NT2/D1 (cell line): ENCODE measurements around the gene HSPBP1.

Source experiments
- DNase-seq: peaks from one replicate; pipeline ENCODE4 v3.0.0-alpha.2; 2011; ENCODE audit warnings: low read depth, low spot score
- H3K27me3 ChIP-seq: 2 replicates; pipeline ENCODE4 v1.6.0; 2011; ENCODE audit warnings: mild to moderate bottlenecking; ENCODE audit not compliant: insufficient read length, insufficient read depth
- H3K36me3 ChIP-seq: 2 replicates; pipeline ENCODE4 v1.6.1; 2011; ENCODE audit warnings: mild to moderate bottlenecking, low read length, mixed read lengths; ENCODE audit not compliant: insufficient read depth, insufficient read length
- H3K4me1 ChIP-seq: 2 replicates; pipeline ENCODE4 v1.5.1; 2011; ENCODE audit not compliant: insufficient read depth, insufficient read length
- H3K4me3 ChIP-seq: 2 replicates; pipeline ENCODE4 v1.5.1; 2011; ENCODE audit warnings: low read depth; ENCODE audit not compliant: insufficient read length
- H3K9ac ChIP-seq: 2 replicates; pipeline ENCODE4 v1.6.0; 2011; ENCODE audit warnings: low read depth; ENCODE audit not compliant: insufficient read length
- H3K9me3 ChIP-seq: 2 replicates; pipeline ENCODE4 v1.5.1; 2011; ENCODE audit warnings: mild to moderate bottlenecking, low read length; ENCODE audit not compliant: insufficient read depth
- SUZ12 ChIP-seq: IDR thresholded peaks from 2 replicates; pipeline ENCODE4 v1.6.1; 2011; ENCODE audit not compliant: insufficient read length, insufficient read depth; ENCODE audit errors: extremely low read depth
- YY1 ChIP-seq: IDR thresholded peaks from 2 replicates; pipeline ENCODE4 v1.6.1; 2011; ENCODE audit not compliant: insufficient read length, insufficient read depth
- ZNF274 ChIP-seq: IDR thresholded peaks from 2 replicates; pipeline ENCODE4 v1.6.1; 2011; ENCODE audit warnings: mild to moderate bottlenecking, low read depth, low read length

HSPBP1 gene

GRCh38 chr19:55250262-55251036 is 29.5 kb downstream of the HSPBP1 start:
- Histone ChIP-seq H3K36me3 (peaks cover 64% of the 10 kb centered on the region), H3K4me3 (no peak overlapping the region), H3K27me3 (no peaks in the 10 kb centered on the region), H3K9me3 (no peaks in the 10 kb centered on the region), H3K9ac (no peak overlapping the region), H3K4me1 (peaks cover 2% of the 10 kb centered on the region)
- TF ChIP-seq ZNF274, result no peak
- TF ChIP-seq YY1, result no peak
- TF ChIP-seq SUZ12, result no peak
- DNase-seq, result no peak

GRCh38 chr19:55249841-55250240 is 30.1 kb downstream of the HSPBP1 start:
- Histone ChIP-seq H3K9ac (no peak overlapping the region), H3K36me3 (peaks cover 64% of the 10 kb centered on the region), H3K9me3 (no peaks in the 10 kb centered on the region), H3K27me3 (no peaks in the 10 kb centered on the region), H3K4me1 (peaks cover 2% of the 10 kb centered on the region), H3K4me3 (no peak overlapping the region)
- no peak for DNase-seq
- TF ChIP-seq SUZ12 (no peak), YY1 (no peak), ZNF274 (no peak)

- no peak for DNase-seq
- Histone ChIP-seq H3K9ac (no peak overlapping the region), H3K4me3 (no peak overlapping the region), H3K27me3 (no peaks in the 10 kb centered on the region), H3K36me3 (peaks cover 68% of the 10 kb centered on the region), H3K9me3 (no peaks in the 10 kb centered on the region), H3K4me1 (peaks cover 2% of the 10 kb centered on the region)
- no peak for TF ChIP-seq SUZ12
- no peak for TF ChIP-seq ZNF274
- no peak for TF ChIP-seq YY1
These were observed 31.2 kb downstream of the HSPBP1 start for GRCh38 chr19:55248704-55249103.

- H3K9ac ChIP-seq, result no peak overlapping the region
- TF ChIP-seq SUZ12 (no peak), YY1 (no peak), ZNF274 (no peak)
These were observed 31.7 kb downstream of the HSPBP1 start for GRCh38 chr19:55248166-55248675.

GRCh38 chr19:55247621-55248099 is 32.2 kb downstream of the HSPBP1 start:
- TF ChIP-seq YY1 (no peak), SUZ12 (no peak), ZNF274 (no peak)
- DNase-seq, result no peak
- no peaks in the 10 kb centered on the region for H3K4me1 ChIP-seq
- no peak overlapping the region for H3K4me3 ChIP-seq
- no peaks in the 10 kb centered on the region for H3K9me3 ChIP-seq
- H3K27me3 ChIP-seq, result no peaks in the 10 kb centered on the region
- no peak overlapping the region for H3K9ac ChIP-seq
- peaks cover 65% of the 10 kb centered on the region for H3K36me3 ChIP-seq

More at GRCh38 chr19:55248166-55248675, 31.7 kb downstream of the HSPBP1 start:
- DNase-seq, result no peak
- Histone ChIP-seq H3K4me3 (no peak overlapping the region), H3K36me3 (peaks cover 69% of the 10 kb centered on the region), H3K27me3 (no peaks in the 10 kb centered on the region), H3K4me1 (peaks cover 2% of the 10 kb centered on the region), H3K9me3 (no peaks in the 10 kb centered on the region)

GRCh38 chr19:55246462-55247451 is 33.2 kb downstream of the HSPBP1 start:
- Histone ChIP-seq H3K9me3 (no peaks in the 10 kb centered on the region), H3K36me3 (peaks cover 72% of the 10 kb centered on the region), H3K4me1 (no peaks in the 10 kb centered on the region), H3K9ac (no peak overlapping the region), H3K4me3 (no peak overlapping the region), H3K27me3 (no peaks in the 10 kb centered on the region)
- no peak for TF ChIP-seq YY1
- no peak for TF ChIP-seq SUZ12
- TF ChIP-seq ZNF274, result no peak
- DNase-seq, result no peak
